OCI-LY1 (cell line): ENCODE results near the gene RNGTT.

ENCODE experiments used
- H2AFZ ChIP-seq: fragments of 200-600 bp; sonication (generic), shearing (Covaris generic); 2 replicates; pipeline ENCODE4 v1.6.0; 2014; ENCODE audit warnings: antibody characterized with exemption, mild to moderate bottlenecking, low read length
- H3F3A ChIP-seq: fragments of 200-600 bp; sonication (generic), shearing (Covaris generic); 2 replicates; pipeline ENCODE4 v1.6.0; 2014; ENCODE audit warnings: mild to moderate bottlenecking, antibody characterized with exemption, low read length, moderate library complexity; ENCODE audit not compliant: insufficient read depth
- H3K27ac ChIP-seq: fragments of 200-600 bp; sonication (generic); 2 replicates; pipeline ENCODE4 v1.5.1; 2014; ENCODE audit warnings: low read length, mixed run types, mild to moderate bottlenecking, low read depth; ENCODE audit not compliant: poor library complexity, severe bottlenecking
- H3K27me3 ChIP-seq: fragments of 200-600 bp; sonication (generic); 2 replicates; pipeline ENCODE4 v1.6.0; 2014; ENCODE audit warnings: antibody characterized with exemption, mild to moderate bottlenecking, low read length, moderate library complexity; ENCODE audit not compliant: insufficient read depth
- H3K36me3 ChIP-seq: fragments of 200-600 bp; sonication (generic); 2 replicates; pipeline ENCODE4 v1.6.1; 2014; ENCODE audit warnings: mild to moderate bottlenecking, antibody characterized with exemption, low read length, moderate library complexity, mixed read lengths; ENCODE audit not compliant: insufficient read depth
- H3K4me1 ChIP-seq: fragments of 200-600 bp; sonication (generic); 2 replicates; pipeline ENCODE4 v1.5.1; 2014; ENCODE audit warnings: mild to moderate bottlenecking, low read length, moderate library complexity; ENCODE audit not compliant: insufficient read depth, severe bottlenecking
- H3K4me2 ChIP-seq: fragments of 200-600 bp; sonication (generic), shearing (Covaris generic); 2 replicates; pipeline ENCODE4 v1.6.1; 2014; ENCODE audit warnings: low read length
- H3K4me3 ChIP-seq: fragments of 200-600 bp; sonication (generic); 2 replicates; pipeline ENCODE4 v1.5.1; 2014; ENCODE audit warnings: low read length, low read depth, mild to moderate bottlenecking, mixed read lengths; ENCODE audit not compliant: poor library complexity, severe bottlenecking
- H3K79me2 ChIP-seq: fragments of 200-600 bp; shearing (Covaris generic); 2 replicates; pipeline ENCODE4 v1.6.1; 2016; ENCODE audit warnings: mixed run types, low read length, mixed read lengths; ENCODE audit not compliant: insufficient read depth
- H3K9ac ChIP-seq: fragments of 200-600 bp; sonication (generic), shearing (Covaris generic); 2 replicates; pipeline ENCODE4 v1.6.1; 2014; ENCODE audit warnings: mild to moderate bottlenecking, low read length, mixed read lengths
- H3K9me2 ChIP-seq: fragments of 200-600 bp; sonication (generic), shearing (Covaris generic); 2 replicates; pipeline ENCODE4 v1.6.1; 2014; ENCODE audit warnings: low read depth, mild to moderate bottlenecking, low read length, mixed read lengths
- H3K9me3 ChIP-seq: fragments of 200-600 bp; shearing (Covaris generic); 2 replicates; pipeline ENCODE4 v1.6.1; 2014; ENCODE audit warnings: low read length, mixed read lengths
- H4K20me1 ChIP-seq: fragments of 200-600 bp; sonication (generic), shearing (Covaris generic); 2 replicates; pipeline ENCODE4 v1.6.0; 2016; ENCODE audit warnings: mild to moderate bottlenecking, low read length; ENCODE audit not compliant: insufficient read depth
- CTCF ChIP-seq: fragments of 200-600 bp; sonication (generic), shearing (Covaris generic); IDR thresholded peaks from 2 replicates; pipeline ENCODE4 v1.5.1; 2017; ENCODE audit warnings: mild to moderate bottlenecking, antibody characterized with exemption, low read length, moderate library complexity, mixed read lengths
- EZH2 ChIP-seq: fragments of 200-600 bp; sonication (generic), shearing (Covaris generic); IDR thresholded peaks from 2 replicates; pipeline ENCODE4 v1.8.0; 2017; ENCODE audit warnings: borderline replicate concordance, mixed run types, mild to moderate bottlenecking, antibody characterized with exemption, low read length, moderate library complexity, mixed read lengths

Gene RNGTT

GRCh38 chr6:88864359-88865054 is 98.9 kb downstream of the RNGTT start:
- Histone ChIP-seq H3K79me2 (no peaks in the 10 kb centered on the region), H3K9ac (no peak overlapping the region), H4K20me1 (no peaks in the 10 kb centered on the region), H3K9me2 (no peaks in the 10 kb centered on the region), H3K27ac (no peak overlapping the region), H3K4me2 (no peak overlapping the region), H3K4me1 (peaks cover 7% of the 10 kb centered on the region), H3K4me3 (no peak overlapping the region), H3K9me3 (no peaks in the 10 kb centered on the region), H2AFZ (no peak overlapping the region), H3K36me3 (peaks cover 9% of the 10 kb centered on the region; the same call in 1 of the 2 replicates), H3K27me3 (no peaks in the 10 kb centered on the region), H3F3A (no peaks in the 10 kb centered on the region)
- TF ChIP-seq CTCF (no peak), EZH2 (no peak)

- H3K4me3 ChIP-seq, result no peak overlapping the region
- no peaks in the 10 kb centered on the region for H3K79me2 ChIP-seq
- H3K36me3 ChIP-seq, result peaks cover 5% of the 10 kb centered on the region; the same call in 1 of the 2 replicates
- no peak overlapping the region for H2AFZ ChIP-seq
- H3K4me1 ChIP-seq, result no peaks in the 10 kb centered on the region
- no peaks in the 10 kb centered on the region for H4K20me1 ChIP-seq
- H3K9me3 ChIP-seq, result no peaks in the 10 kb centered on the region
- TF ChIP-seq CTCF, result no peak
- H3K4me2 ChIP-seq, result no peak overlapping the region
- no peak overlapping the region for H3K27ac ChIP-seq
- H3K27me3 ChIP-seq, result no peaks in the 10 kb centered on the region
- no peak overlapping the region for H3K9ac ChIP-seq
- H3K9me2 ChIP-seq, result no peaks in the 10 kb centered on the region
- H3F3A ChIP-seq, result no peaks in the 10 kb centered on the region
Observed at GRCh38 chr6:88860310-88860709, 103.1 kb downstream of the RNGTT start.

- Histone ChIP-seq H3K4me2 (no peak overlapping the region), H3K27ac (no peak overlapping the region), H3K9ac (no peak overlapping the region), H3K4me1 (no peaks in the 10 kb centered on the region), H3K9me3 (no peaks in the 10 kb centered on the region), H2AFZ (no peak overlapping the region), H3K36me3 (peaks cover 5% of the 10 kb centered on the region; the same call in 1 of the 2 replicates), H3F3A (no peaks in the 10 kb centered on the region), H3K9me2 (no peaks in the 10 kb centered on the region), H3K27me3 (no peaks in the 10 kb centered on the region), H3K79me2 (no peaks in the 10 kb centered on the region), H3K4me3 (no peak overlapping the region), H4K20me1 (no peaks in the 10 kb centered on the region)
- no peak for TF ChIP-seq EZH2
- no peak for TF ChIP-seq CTCF
Observed at GRCh38 chr6:88858455-88858854, 105.0 kb downstream of the RNGTT start.
